GM12878 (cell line): ENCODE data around the gene HSD17B13. TPM values are rescaled to one million over a fixed set of nuclear protein-coding genes. Genes with fewer than 3 reads are reported as not detected.

Experiments
- ATAC-seq: fragments of 200-7000 bp; cut with Tn5 transposase; 3 replicates; pipeline ENCODE4 v1.9.1; 2020; ENCODE audit warnings: mild to moderate bottlenecking, moderate library complexity
- BruUV-seq: library from RNA; stranded (reverse); fragments of 400-500 nt; replicated peaks from 2 replicates; lab custom pipeline; 2021; lab: Mats Ljungman, UMichigan
- CTCF ChIA-PET: fragments of 300-600 bp; sonication (Branson Sonifier 250); formaldehyde crosslinking; extraction: SDS; loops from one replicate; lab custom pipeline; 2021; ENCODE audit warnings: inconsistent platforms; lab: Yijun Ruan, JAX
- POLR2A ChIA-PET: fragments of 350-600 bp; formaldehyde crosslinking; extraction: SDS; loops from one replicate; lab custom pipeline; 2021; ENCODE audit warnings: inconsistent platforms; lab: Charles Lee
- RAD21 ChIA-PET: fragments of 300-600 bp; sonication (Branson Sonifier 250); formaldehyde crosslinking; loops from one replicate; lab custom pipeline; 2023; ENCODE audit warnings: antibody characterized with exemption; ENCODE audit not compliant: unreplicated experiment; lab: Charles Lee
- SMC1A ChIA-PET: fragments of 300-600 bp; sonication (Branson Sonifier 250); formaldehyde crosslinking; loops from one replicate; lab custom pipeline; 2023; ENCODE audit not compliant: unreplicated experiment, uncharacterized antibody; lab: Charles Lee
- DNase-seq: peaks from one replicate; pipeline ENCODE4 v3.0.0-alpha.2; 2011; ENCODE audit warnings: low read depth, low spot score
- FAIRE-seq: peaks from 3 replicates; lab custom pipeline; 2011; peaks lifted over from hg19 to GRCh38; lab: Jason Lieb, UNC
- H2AFZ ChIP-seq: 2 replicates; pipeline ENCODE4 v1.6.0; 2011; ENCODE audit warnings: low read depth, low read length, control low read depth; ENCODE audit not compliant: control insufficient read depth
- H3K27ac ChIP-seq: 2 replicates; pipeline ENCODE4 v1.5.1; 2011; ENCODE audit warnings: control low read depth; ENCODE audit not compliant: control insufficient read depth, insufficient read depth
- H3K27me3 ChIP-seq, 2 experiments: replicated peaks in 1 of 2; 2 replicates each; pipeline versions ENCODE4 v1.6.0 to v1.6.1; 2011; ENCODE audit warnings: low read length in 1 of 2; ENCODE audit not compliant: control insufficient read depth in 2 of 2, insufficient read depth in 2 of 2
- H3K36me3 ChIP-seq, 2 experiments: 2 replicates each; pipeline ENCODE4 v1.5.1; 2011; ENCODE audit warnings: low read length in 1 of 2; ENCODE audit not compliant: control insufficient read depth in 2 of 2, insufficient read depth in 2 of 2
- H3K4me1 ChIP-seq: 2 replicates; pipeline ENCODE4 v1.6.1; 2011; ENCODE audit warnings: mild to moderate bottlenecking, low read length, moderate library complexity, mixed read lengths; ENCODE audit not compliant: control insufficient read depth, insufficient read depth
- H3K4me2 ChIP-seq: 2 replicates; pipeline ENCODE4 v1.6.0; 2011; ENCODE audit warnings: control low read depth; ENCODE audit not compliant: control insufficient read depth, insufficient read depth
- H3K4me3 ChIP-seq: fragments of 200-600 bp; sonication (generic); 2 replicates; pipeline ENCODE4 v1.5.1; 2016
- H3K79me2 ChIP-seq: 2 replicates; pipeline ENCODE4 v1.6.0; 2011; ENCODE audit warnings: low read length; ENCODE audit not compliant: control insufficient read depth, insufficient read depth
- H3K9ac ChIP-seq: 2 replicates; pipeline ENCODE4 v1.8.0; 2011; ENCODE audit warnings: low read length, control low read depth, mixed read lengths; ENCODE audit not compliant: control insufficient read depth, insufficient read depth
- H3K9me3 ChIP-seq: replicated peaks from 3 replicates; pipeline ENCODE4 v1.5.1; 2011; ENCODE audit warnings: mild to moderate bottlenecking, low read length; ENCODE audit not compliant: control insufficient read depth, insufficient read depth
- H4K20me1 ChIP-seq: 2 replicates; pipeline ENCODE4 v1.6.0; 2011; ENCODE audit not compliant: control insufficient read depth, insufficient read depth
- BMI1 ChIP-seq: fragments of 450-650 bp; IDR thresholded peaks from 2 replicates; pipeline ENCODE4 v1.6.1; 2016; ENCODE audit warnings: mild to moderate bottlenecking, moderate library complexity, borderline replicate concordance
- CREB1 ChIP-seq: IDR thresholded peaks from 2 replicates; pipeline ENCODE4 v1.6.1; 2012; ENCODE audit warnings: low read depth, mild to moderate bottlenecking, inconsistent platforms
- CTCF ChIP-seq, 3 experiments: IDR thresholded peaks in 2 of 3; conservative IDR thresholded peaks in 1 of 3; 2 replicates each; pipeline ENCODE4 v1.5.1; 2011; ENCODE audit warnings: low read depth in 3 of 3, low read length in 3 of 3, mild to moderate bottlenecking in 3 of 3, control low read depth in 2 of 3, moderate library complexity in 2 of 3, inconsistent platforms in 1 of 3, mixed read lengths in 1 of 3; ENCODE audit not compliant: control insufficient read depth in 2 of 3, insufficient read depth in 1 of 3; ENCODE audit errors: extremely low read depth in 1 of 3
- MEF2A ChIP-seq: IDR thresholded peaks from 2 replicates; pipeline ENCODE4 v1.6.1; 2011; ENCODE audit warnings: low read depth, mild to moderate bottlenecking, low read length, moderate library complexity; ENCODE audit not compliant: insufficient read depth
- RAD21 ChIP-seq: IDR thresholded peaks from 2 replicates; pipeline ENCODE4 v1.6.1; 2011; ENCODE audit warnings: mild to moderate bottlenecking, low read depth, low read length, moderate library complexity; ENCODE audit not compliant: insufficient read depth
- RELA ChIP-seq: fragments of 450-650 bp; IDR thresholded peaks from 2 replicates; pipeline ENCODE4 v1.8.0; 2014; ENCODE audit warnings: borderline replicate concordance; ENCODE audit not compliant: partially characterized antibody
- SMC3 ChIP-seq: IDR thresholded peaks from 2 replicates; pipeline ENCODE4 v1.6.1; 2011; ENCODE audit warnings: low read length, improper control_type of control experiment, borderline replicate concordance
- STAT3 ChIP-seq: IDR thresholded peaks from 2 replicates; pipeline ENCODE4 v1.6.1; 2011; ENCODE audit warnings: low read depth, low read length, improper control_type of control experiment
- YY1 ChIP-seq: IDR thresholded peaks from 2 replicates; pipeline ENCODE4 v1.6.1; 2011; ENCODE audit warnings: low read depth, mild to moderate bottlenecking, low read length
- ZSCAN29 ChIP-seq: fragments of 450-650 bp; IDR thresholded peaks from 2 replicates; pipeline ENCODE4 v1.6.1; 2017; ENCODE audit warnings: mild to moderate bottlenecking, moderate library complexity
- WGBS: methylation state at CpG from one replicate; pipeline ENCODE4 v1.1.6; 2016; ENCODE audit warnings: low lambda C conversion rate; ENCODE audit not compliant: insufficient replicate concordance, insufficient coverage; ENCODE audit errors: missing lambda C conversion rate; 5-methylcytosine and 5-hydroxymethylcytosine counted together
- in situ Hi-C: fragments of 300-500 bp; cut with MboI; formaldehyde crosslinking; loops from 9 replicates; pipeline ENCODE4 v1.14.3; 2018; ENCODE audit warnings: mixed read lengths
- intact Hi-C: fragments of 100-400 bp; cut with micrococcal nuclease; formaldehyde crosslinking; loops from one replicate; pipeline ENCODE4 v1.14.2; 2022; ENCODE audit not compliant: unreplicated experiment
- polyA plus RNA-seq, 11 experiments: library from polyadenylated mRNA; depleted of rRNA in 4 of 11; unstranded in 6 of 11; stranded (reverse) in 5 of 11; fragments of >200 nt; fragmentation: Nextera tagmentation in 4 of 11; fragmentation: Illumina TruSeq in 1 of 11; extraction: Ambion mirVana in 4 of 11; extraction: Trizol in 1 of 11; gene quantifications; 1 replicate in 1 of 11; 2 replicates in 10 of 11; pipeline versions ENCODE4 v1.2.1 to v1.2.3, GENCODE V29; 2011 to 2016; ENCODE audit warnings: inconsistent platforms in 2 of 11, missing spikeins in 2 of 11, low read depth in 1 of 11
- total RNA-seq, 4 experiments: library from RNA; depleted of rRNA in 3 of 4; stranded (reverse); fragments of >200 nt in 3 of 4; fragmentation: Illumina TruSeq in 1 of 4; extraction: Trizol in 1 of 4; gene quantifications; 2 replicates each; pipeline versions ENCODE4 v1.2.1 to v1.2.3, GENCODE V29; 2013 to 2021

HSD17B13 gene
- total and polyA plus RNA-seq, 10 of the 15 experiments (the other 5 are each of a cell fraction or from before 2014, with no cell fraction given) = 0.03 to 0.09 (median 0.04) TPM; not detected in 4

GRCh38 chr4:87354168-87355102 lies 31.8 kb upstream of the HSD17B13 start:
- 79% methylated on average over 6 of the region's 7 CpGs for WGBS
- SMC1A ChIA-PET = interaction anchor here (0.5 to 2.3 kb wide), 11 partner anchors 14 to 204 kb away, joined by 3 to 21 read pairs (median 5); partner anchors contain the start of gene HSD17B11
- ATAC-seq = no peak
- Histone ChIP-seq H3K79me2 (no peaks in the 10 kb centered on the region), H2AFZ (no peak overlapping the region), H3K4me3 (no peak overlapping the region), H3K27ac (no peak overlapping the region), H3K4me1 (peaks cover 9% of the 10 kb centered on the region), H4K20me1 (no peaks in the 10 kb centered on the region), H3K36me3 (no peaks in the 10 kb centered on the region), H3K9ac (no peak overlapping the region), H3K4me2 (no peak overlapping the region), H3K27me3 (no peaks in the 10 kb centered on the region), H3K9me3 (no peaks in the 10 kb centered on the region)
- RAD21 ChIA-PET = interaction anchor here (0.6 to 2.4 kb wide), 10 partner anchors 9 to 993 kb away, joined by 3 to 27 read pairs (median 4); partner anchors contain the start of gene NUDT9
- intact Hi-C loops (loop anchor here (5.0 kb wide), 3 partner anchors 113 to 493 kb away; no protein-coding TSS in a partner anchor), in situ Hi-C loops (loop anchor here (5.0 kb wide), 1 partner anchor 493 kb away; no protein-coding TSS in a partner anchor)
- no peak for FAIRE-seq
- POLR2A ChIA-PET = interaction anchor here (0.5 to 0.6 kb wide), 3 partner anchors 110 to 577 kb away, joined by 3 to 5 read pairs (median 4); no protein-coding TSS in a partner anchor
- no peak for TF ChIP-seq ZSCAN29
- no peak for TF ChIP-seq BMI1
- CTCF ChIA-PET = interaction anchor here (0.6 to 3.5 kb wide), 22 partner anchors 9 to 498 kb away, joined by 3 to 75 read pairs (median 3); partner anchors contain the start of genes HSD17B11 and NUDT9
- TSS peak; percentile 63 for BruUV-seq
- DNase-seq = no peak

DNA sequence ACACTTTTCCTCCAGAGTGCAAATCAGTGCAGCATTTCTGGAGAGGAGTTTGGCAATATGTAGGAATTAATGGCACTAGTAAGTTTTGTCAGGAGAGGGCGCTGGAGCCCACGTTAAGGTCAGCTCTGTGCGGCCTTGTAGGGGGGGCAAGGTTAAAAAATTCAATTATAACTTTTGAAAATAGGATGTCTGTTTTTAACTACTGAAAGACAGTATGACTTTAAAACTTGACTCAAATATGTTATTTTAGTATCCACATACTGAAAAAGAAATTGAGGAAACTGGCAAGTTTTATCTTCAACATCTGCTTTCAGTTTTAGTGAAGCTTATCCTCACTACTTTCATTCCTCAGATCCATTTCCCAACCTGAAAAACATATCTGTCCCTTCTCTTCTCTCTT lies 30.9 kb upstream of the HSD17B13 start:
- intact Hi-C loops = loop anchor here (5.0 kb wide), 2 partner anchors 114 to 494 kb away; no protein-coding TSS in a partner anchor
- ChIA-PET SMC1A (interaction anchor here (0.5 to 2.3 kb wide), 10 partner anchors 13 to 146 kb away, joined by 3 to 21 read pairs (median 6); no protein-coding TSS in a partner anchor), RAD21 (interaction anchor here (0.8 to 2.4 kb wide), 8 partner anchors 10 to 118 kb away, joined by 3 to 27 read pairs (median 4); partner anchors contain the start of gene NUDT9), POLR2A (interaction anchor here (0.5 kb wide), 1 partner anchor 409 kb away, joined by 3 read pairs; no protein-coding TSS in a partner anchor), CTCF (interaction anchor here (0.6 to 3.5 kb wide), 22 partner anchors 8 to 976 kb away, joined by 3 to 75 read pairs (median 3); partner anchors contain the start of genes HSD17B11 and NUDT9)
- no TSS peak for BruUV-seq
- in situ Hi-C loops = no loop called here
- Histone ChIP-seq H3K9me3 (no peaks in the 10 kb centered on the region), H3K79me2 (no peaks in the 10 kb centered on the region), H3K9ac (no peak overlapping the region), H3K27ac (no peak overlapping the region), H3K27me3 (no peaks in the 10 kb centered on the region), H2AFZ (no peak overlapping the region; the same call in 1 of the 2 replicates), H3K36me3 (no peaks in the 10 kb centered on the region), H3K4me1 (peaks cover 9% of the 10 kb centered on the region), H3K4me3 (no peak overlapping the region), H3K4me2 (0 out of 2 replicates have a peak overlapping the region, but pooled peaks have one; percentile 7), H4K20me1 (no peaks in the 10 kb centered on the region)
- DNase-seq (peak; percentile 13), ATAC-seq (peak; percentile 83), FAIRE-seq (peak; percentile 77)
- 0% methylated on average over 3 of the region's 3 CpGs for WGBS
- peak; percentile 74 for TF ChIP-seq SMC3
- 0 out of 2 replicates have a peak, but pooled peaks have one; percentile 8 for TF ChIP-seq CREB1
- TF ChIP-seq CTCF (IDR thresholded peaks at IDR 0.05 in 2 of 3, conservative IDR thresholded peaks at IDR 0.05 in 1 of 3; ENCODE audit: control insufficient read depth in 2 of 3, extremely low read depth in 1 of 3, insufficient read depth in 1 of 3, low read depth in 3 of 3, low read length in 3 of 3) = peak; percentile 51 to 74 (median 66); a peak in 5 of 6 replicates
- TF ChIP-seq RAD21 = peak; percentile 84
- no peak for TF ChIP-seq STAT3
- TF ChIP-seq RELA = no peak
- TF ChIP-seq YY1 = peak; percentile 49; the same call in 1 of the 2 replicates
- TF ChIP-seq MEF2A = 0 out of 2 replicates have a peak, but pooled peaks have one; percentile 39
